ENCODE data around the gene FHOD1.

DNA sequence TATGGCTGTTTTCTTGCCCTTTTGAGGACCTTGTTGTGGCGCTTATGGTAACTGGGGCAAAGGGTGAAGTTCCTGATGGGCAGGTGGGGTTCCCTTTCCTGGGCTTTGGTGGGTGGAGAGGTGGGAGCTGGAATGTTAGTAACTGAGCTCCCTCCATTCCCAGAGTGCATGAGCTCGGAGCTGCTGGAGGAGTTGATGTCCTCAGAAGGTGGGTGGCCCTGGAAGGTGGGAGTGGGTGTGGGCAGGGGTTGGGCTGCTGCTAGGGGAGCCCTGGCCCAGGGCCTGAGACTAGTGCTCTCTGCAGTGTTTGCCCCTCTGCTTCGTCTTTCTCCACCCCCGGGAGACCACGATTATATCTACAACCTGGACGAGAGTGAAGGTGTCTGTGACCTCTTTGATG, 49.6 kb downstream of the FHOD1 start:
- TF ChIP-seq, protein P1, sequence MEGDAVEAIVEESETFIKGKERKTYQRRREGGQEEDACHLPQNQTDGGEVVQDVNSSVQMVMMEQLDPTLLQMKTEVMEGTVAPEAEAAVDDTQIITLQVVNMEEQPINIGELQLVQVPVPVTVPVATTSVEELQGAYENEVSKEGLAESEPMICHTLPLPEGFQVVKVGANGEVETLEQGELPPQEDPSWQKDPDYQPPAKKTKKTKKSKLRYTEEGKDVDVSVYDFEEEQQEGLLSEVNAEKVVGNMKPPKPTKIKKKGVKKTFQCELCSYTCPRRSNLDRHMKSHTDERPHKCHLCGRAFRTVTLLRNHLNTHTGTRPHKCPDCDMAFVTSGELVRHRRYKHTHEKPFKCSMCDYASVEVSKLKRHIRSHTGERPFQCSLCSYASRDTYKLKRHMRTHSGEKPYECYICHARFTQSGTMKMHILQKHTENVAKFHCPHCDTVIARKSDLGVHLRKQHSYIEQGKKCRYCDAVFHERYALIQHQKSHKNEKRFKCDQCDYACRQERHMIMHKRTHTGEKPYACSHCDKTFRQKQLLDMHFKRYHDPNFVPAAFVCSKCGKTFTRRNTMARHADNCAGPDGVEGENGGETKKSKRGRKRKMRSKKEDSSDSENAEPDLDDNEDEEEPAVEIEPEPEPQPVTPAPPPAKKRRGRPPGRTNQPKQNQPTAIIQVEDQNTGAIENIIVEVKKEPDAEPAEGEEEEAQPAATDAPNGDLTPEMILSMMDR (IDR thresholded peaks at IDR 0.05) = no peak
- TF ChIP-seq POLR2A (IDR thresholded peaks at IDR 0.05) = no peak
